Eye (tissue), 1 donor: Measurements from ENCODE around the gene TPX2.
"Not testable (repeated sequence)": the region's sequence is repeated elsewhere in the genome, so short reads cannot be mapped to it uniquely, and the experiment has no call there.

Experiments used
- DNase-seq: peaks from one replicate; pipeline ENCODE4 v3.0.0-alpha.2; 2015

TPX2 gene

DNA sequence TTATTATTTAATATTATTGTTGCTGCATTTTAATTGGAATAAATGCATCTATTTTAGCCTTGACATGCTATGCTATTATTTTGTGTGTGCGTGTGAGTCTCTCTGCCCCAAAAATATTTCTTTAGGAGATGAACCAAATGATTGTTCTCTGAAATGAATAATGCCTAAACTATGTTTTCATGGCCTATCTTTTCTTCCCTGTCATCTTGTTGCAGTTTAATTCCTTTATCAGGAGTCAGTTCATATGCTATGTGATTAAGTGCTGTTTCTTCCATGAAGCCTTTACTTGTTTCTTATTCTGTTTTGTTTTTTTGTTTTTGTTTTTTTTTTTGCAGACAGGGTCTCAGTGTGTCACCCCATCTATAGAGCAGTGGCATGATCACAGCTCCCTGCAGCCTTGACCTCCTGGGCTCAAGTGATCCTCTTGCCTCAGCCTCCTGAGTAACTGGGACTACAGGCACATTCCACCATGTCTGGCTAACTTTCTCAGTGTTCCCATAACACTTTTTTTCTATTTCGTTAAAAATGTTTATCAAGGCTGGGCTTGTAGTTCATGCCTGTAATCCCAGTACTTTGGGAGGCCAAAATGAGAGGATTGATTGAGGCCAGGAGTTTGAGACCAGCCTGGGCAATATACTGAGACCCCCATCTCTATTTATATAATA lies 25.7 kb downstream of the TPX2 start:
- no peak for DNase-seq

DNA sequence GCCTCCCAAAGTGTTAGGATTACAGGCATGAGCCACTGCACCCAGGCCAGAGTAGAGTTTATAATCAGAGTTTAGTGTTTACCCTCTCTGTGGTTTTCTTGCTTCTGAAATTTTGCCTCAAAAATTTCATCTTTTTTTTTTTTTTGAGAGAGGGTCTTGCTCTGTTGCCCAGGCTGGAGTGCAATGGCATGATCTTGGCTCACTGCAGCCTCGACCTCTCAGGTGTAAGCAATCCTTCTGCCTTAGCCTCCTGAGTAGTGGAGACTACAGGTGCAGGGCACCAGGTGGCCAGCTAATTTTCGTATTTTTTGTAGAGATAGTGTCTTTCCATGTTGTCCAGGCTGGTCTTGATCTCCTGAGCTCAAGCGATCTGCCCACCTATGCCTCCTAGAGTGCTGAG lies 28.7 kb downstream of the TPX2 start:
- DNase-seq = no peak

- DNase-seq = no peak
Measured at GRCh38 chr20:31769681-31770080, 30.6 kb downstream of the TPX2 start.

GRCh38 chr20:31770243-31770642 lies 31.2 kb downstream of the TPX2 start:
- DNase-seq = no peak

DNA sequence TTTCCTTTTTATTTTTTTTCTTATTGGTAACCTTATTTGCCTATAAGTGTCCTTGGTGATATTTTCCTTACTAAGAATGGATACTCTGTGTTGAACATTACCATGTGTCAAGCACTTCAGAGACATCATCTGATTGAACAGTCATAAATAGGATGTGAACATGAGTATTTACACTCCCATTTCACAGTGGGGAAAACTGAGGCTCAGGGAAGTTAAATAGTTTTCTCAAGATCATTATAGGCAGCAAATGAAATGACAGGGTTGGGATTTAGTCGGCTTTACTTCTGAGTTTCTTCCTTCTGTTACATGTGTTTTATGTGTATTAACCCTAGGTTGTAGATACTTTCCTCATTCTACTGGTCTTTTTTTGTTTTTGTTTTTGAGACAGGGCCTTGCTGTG lies 35.3 kb downstream of the TPX2 start:
- no peak for DNase-seq

DNA sequence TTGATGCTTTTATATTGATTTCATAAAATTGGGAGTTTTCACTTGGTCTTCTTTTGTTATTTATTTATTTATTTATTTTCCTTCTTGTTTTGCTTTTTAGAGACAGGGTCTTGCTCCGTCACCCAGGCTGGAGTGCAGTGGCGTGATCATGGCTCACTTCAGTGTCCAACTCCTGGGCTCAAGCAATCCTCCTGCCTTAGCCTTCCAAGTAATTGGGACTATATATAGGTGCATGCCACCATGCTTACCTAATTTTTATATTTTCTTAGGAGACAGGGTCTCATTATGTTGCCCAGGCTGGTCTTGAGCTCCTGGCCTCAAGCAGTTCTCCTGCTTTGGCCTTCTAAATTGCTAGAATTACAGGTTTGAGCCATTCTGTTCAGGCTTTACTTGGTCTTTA lies 41.7 kb downstream of the TPX2 start:
- no peak for DNase-seq

GRCh38 chr20:31781945-31782344 lies 42.9 kb downstream of the TPX2 start:
- DNase-seq = no peak

GRCh38 chr20:31784354-31785044 lies 45.4 kb downstream of the TPX2 start:
- DNase-seq = no peak

GRCh38 chr20:31785089-31785488 lies 46.0 kb downstream of the TPX2 start:
- no peak for DNase-seq

GRCh38 chr20:31788578-31788977 lies 49.5 kb downstream of the TPX2 start:
- no peak for DNase-seq

GRCh38 chr20:31790401-31790800 lies 51.3 kb downstream of the TPX2 start:
- DNase-seq = no peak

DNA sequence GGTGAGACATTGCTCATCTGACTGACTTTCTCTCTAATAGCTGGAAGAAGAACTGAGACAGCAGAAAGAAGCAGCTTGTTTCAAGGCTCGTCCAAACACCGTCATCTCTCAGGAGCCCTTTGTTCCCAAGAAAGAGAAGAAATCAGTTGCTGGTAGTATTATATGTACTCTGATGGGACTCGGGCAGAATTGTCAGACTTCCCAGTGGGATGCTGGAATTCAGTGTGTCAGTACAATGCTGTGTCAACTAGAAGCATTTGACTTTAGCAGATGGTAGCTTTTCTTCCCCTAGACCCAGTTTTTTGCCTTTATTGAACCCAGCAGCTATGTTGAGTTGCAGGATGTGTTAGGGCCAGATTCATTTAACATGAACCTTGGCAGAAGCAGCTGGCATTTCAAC lies 58.3 kb downstream of the TPX2 start:
- DNase-seq = no peak

DNA sequence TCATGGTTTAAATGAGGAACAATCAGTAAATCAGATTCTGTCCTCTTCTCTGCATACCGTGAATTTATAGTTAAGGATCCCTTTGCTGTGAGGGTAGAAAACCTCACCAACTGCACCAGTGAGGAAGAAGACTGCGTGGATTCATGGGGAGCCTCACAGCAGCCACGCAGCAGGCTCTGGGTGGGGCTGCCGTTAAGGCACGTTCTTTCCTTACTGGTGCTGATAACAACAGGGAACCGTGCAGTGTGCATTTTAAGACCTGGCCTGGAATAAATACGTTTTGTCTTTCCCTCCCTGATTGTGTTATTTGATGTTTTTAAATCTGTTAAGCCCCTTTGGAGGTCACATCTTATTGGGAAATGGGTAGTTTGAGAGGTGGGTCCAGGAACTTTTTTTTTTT lies 62.4 kb downstream of the TPX2 start:
- no peak for DNase-seq

DNA sequence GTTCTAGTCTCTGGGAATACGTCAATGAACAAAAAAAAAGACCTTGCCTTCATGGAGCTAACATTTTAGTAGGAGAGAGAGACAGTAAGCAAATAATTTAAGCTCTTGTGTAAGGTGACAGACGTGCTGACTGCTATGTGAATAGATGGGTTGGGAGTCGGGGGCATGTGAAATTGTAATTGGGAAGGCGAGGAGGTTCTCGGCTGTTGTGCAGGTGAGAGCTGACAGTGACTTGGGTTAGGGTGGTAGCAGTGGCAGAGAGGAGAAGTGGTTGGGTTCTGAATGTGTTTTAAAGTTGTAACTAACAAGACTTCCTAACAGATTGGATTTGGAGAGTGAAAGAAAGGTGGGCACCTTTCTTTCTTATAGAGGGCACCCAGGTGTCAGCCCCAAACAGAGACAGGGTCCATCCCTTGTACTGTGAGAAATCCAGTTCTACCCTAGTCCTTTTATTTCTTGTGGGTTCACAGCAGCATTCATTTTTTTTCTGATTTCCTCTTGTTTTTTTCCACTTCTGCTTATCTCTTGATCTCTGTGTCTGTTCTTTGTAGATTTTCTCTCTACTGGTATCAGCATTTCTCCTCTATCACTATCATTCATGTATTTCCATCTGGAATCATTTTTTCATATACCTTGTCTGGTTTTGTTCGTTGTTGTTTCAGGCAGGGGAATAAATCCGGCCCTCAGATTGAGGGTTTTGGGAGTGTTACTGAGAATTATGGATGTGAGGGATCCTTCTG lies 64.6 kb downstream of the TPX2 start:
- DNase-seq = peak; percentile 37

GRCh38 chr20:31806564-31807355 lies 67.7 kb downstream of the TPX2 start:
- no peak for DNase-seq

GRCh38 chr20:31808481-31808880 lies 69.4 kb downstream of the TPX2 start:
- DNase-seq = no peak

- DNase-seq = no peak
Measured at GRCh38 chr20:31809661-31810060, 70.6 kb downstream of the TPX2 start.

DNA sequence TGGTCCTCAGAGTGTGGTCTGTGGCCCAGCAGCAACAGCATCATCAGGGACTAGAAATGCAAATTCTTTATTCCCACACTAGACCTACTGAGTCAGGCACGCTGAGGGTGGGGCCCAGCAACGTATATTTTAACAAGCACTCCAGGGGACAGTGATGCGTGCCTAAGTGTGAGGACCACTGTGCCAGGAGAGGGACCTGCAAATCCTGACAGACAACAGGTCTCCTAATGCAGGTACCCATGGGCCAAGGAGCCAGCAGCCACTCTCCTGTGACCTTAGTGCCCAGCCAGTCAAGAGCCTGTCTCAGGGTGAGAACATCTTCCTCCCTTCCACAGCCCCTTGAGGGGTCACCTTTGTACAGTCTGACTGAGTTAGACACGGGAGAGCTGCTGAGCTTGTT lies 72.1 kb downstream of the TPX2 start:
- DNase-seq = no peak

DNA sequence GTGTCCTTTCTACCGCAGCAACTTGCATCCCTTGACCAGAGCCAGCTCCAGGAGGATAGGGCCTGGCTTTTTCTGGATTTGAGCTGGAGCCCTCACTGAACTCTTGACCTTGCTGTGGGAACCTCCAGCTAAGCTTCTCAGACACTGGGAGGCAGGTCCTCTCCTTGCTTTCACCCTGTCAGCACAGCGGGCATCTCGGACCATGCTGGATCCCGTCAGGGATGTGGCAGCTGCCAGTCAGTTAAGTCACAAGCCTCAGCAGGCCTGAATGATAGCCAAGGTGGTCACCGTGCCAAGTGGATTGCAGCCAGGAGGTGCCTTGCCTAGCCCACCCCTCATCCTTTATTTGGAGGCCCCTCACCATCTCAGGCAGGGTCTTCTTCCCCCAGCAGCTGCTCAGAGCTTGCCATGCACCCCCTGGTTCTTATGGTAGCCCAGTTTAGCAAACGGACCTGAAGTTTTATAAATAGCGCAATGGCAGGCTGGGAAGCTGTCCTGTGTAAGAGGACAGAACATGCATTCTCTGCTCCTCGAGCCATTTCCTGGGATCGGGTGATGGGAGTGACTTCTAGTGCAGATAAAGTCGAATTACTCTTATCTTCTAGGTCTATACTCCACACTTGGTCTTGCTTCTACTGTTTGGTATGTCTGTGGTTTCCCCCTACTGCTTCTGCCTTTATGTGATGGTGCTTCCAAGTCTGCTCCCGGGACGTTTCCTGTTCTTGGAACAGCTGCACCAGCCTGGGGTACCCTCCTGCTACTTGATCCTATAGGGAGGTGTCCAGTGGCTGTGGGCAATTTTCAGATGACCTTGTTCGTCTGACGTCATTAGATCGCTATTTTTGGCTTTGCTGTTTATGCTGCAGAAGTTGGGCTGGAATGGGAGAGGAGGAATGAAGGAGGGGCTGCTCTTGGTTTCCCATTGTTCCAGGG lies 73.0 kb downstream of the TPX2 start:
- DNase-seq = peak; percentile 50

GRCh38 chr20:31813611-31814010 lies 74.5 kb downstream of the TPX2 start:
- DNase-seq = no peak

- DNase-seq = not testable (repeated sequence)
Measured at GRCh38 chr20:31814142-31814541, 75.1 kb downstream of the TPX2 start.
